A549 (cell line): Measurements from ENCODE around the gene B4GALT1.

Experiments
- CHD2 ChIP-seq: fragments of 150-350 bp; IDR thresholded peaks from 2 replicates; pipeline ENCODE4 v1.6.1; 2014; ENCODE audit warnings: low read length; ENCODE audit not compliant: partially characterized antibody
- CTCF ChIP-seq: fragments of >200 bp; sonication (Bioruptor Twin); formaldehyde crosslinking; IDR thresholded peaks from 3 replicates; pipeline ENCODE4 v1.5.1; 2016
- EP300 ChIP-seq, 2 experiments: fragments of >200 bp; sonication (Bioruptor Twin); formaldehyde crosslinking; IDR thresholded peaks; 2 replicates in 1 of 2; 3 replicates in 1 of 2; pipeline ENCODE4 v1.6.1; 2016 to 2017
- POLR2A ChIP-seq: IDR thresholded peaks from 2 replicates; pipeline ENCODE4 v1.6.1; 2012; ENCODE audit warnings: mild to moderate bottlenecking, low read length
- RAD21 ChIP-seq, 2 experiments: fragments of >200 bp in 1 of 2; sonication (Bioruptor Twin) in 1 of 2; formaldehyde crosslinking in 1 of 2; IDR thresholded peaks in 1 of 2; conservative IDR thresholded peaks in 1 of 2; 2 replicates in 1 of 2; 3 replicates in 1 of 2; pipeline ENCODE4 v1.6.1; 2012 to 2018; ENCODE audit warnings: inconsistent platforms in 1 of 2

- TF ChIP-seq CTCF (no peak), EP300 (IDR thresholded peaks at IDR 0.05) (no peak), CHD2 (no peak), POLR2A (no peak), RAD21 (conservative IDR thresholded peaks at IDR 0.05 in 1 of 2, IDR thresholded peaks at IDR 0.05 in 1 of 2) (no peak)
These were observed 41.0 kb downstream of the B4GALT1 start for GRCh38 chr9:33125871-33126823.
